ENCODE results near the gene RELB.

GRCh38 chr19:44957526-44957925 lies 43.7 kb upstream of the RELB start:
- TF ChIP-seq CTCF (IDR thresholded peaks at IDR 0.05 in 4 of 5, conservative IDR thresholded peaks at IDR 0.05 in 1 of 5) (no peak), POLR2A (IDR thresholded peaks at IDR 0.05) (no peak)

Measured in gastrocnemius medialis (tissue), 4 donors.